ENCODE measurements around the gene FAM222B.
"Not testable (repeated sequence)": the region's sequence is repeated elsewhere in the genome, so short reads cannot be mapped to it uniquely, and the experiment has no call there.

Gene FAM222B

GRCh38 chr17:28744972-28745785 is 97.4 kb downstream of the FAM222B start:
- peak; percentile 28 for DNase-seq

- DNase-seq, result no peak
Observed at GRCh38 chr17:28744104-28744971, 98.3 kb downstream of the FAM222B start.

- DNase-seq, result no peak
Observed at GRCh38 chr17:28743243-28744103, 99.1 kb downstream of the FAM222B start, which contains the start of gene TRAF4. Gene TRAF4 (plus strand): TSS chr17:28744011. CDS start chr17:28744113, 102 bp downstream.

- no peak for DNase-seq
Observed at GRCh38 chr17:28741358-28742349, 100.9 kb downstream of the FAM222B start.

- DNase-seq, result no peak
Observed at GRCh38 chr17:28740406-28741357, 101.9 kb downstream of the FAM222B start.

- no peak for DNase-seq
Observed at GRCh38 chr17:28738680-28739384, 103.8 kb downstream of the FAM222B start.

- no peak for DNase-seq
Observed at GRCh38 chr17:28737770-28738679, 104.6 kb downstream of the FAM222B start.

GRCh38 chr17:28737316-28737715 is 105.3 kb downstream of the FAM222B start:
- DNase-seq, result no peak

- DNase-seq, result not testable (repeated sequence)
Observed at GRCh38 chr17:28735913-28736769, 106.4 kb downstream of the FAM222B start.

- no peak for DNase-seq
Observed at GRCh38 chr17:28735242-28735722, 107.3 kb downstream of the FAM222B start.

- DNase-seq, result no peak
Observed at GRCh38 chr17:28734712-28735241, 107.8 kb downstream of the FAM222B start.

- no peak for DNase-seq
Observed at GRCh38 chr17:28733346-28733745, 109.2 kb downstream of the FAM222B start.

GRCh38 chr17:28729950-28730330 is 112.7 kb downstream of the FAM222B start:
- no peak for DNase-seq

GRCh38 chr17:28728364-28729200 is 114.0 kb downstream of the FAM222B start, which contains the start of gene NEK8:
Gene NEK8 (plus strand): TSS chr17:28728788. CDS start chr17:28728814, 26 bp downstream.
- peak; percentile 90 for DNase-seq

- peak; percentile 85 for DNase-seq
Observed at GRCh38 chr17:28726627-28727491, 115.7 kb downstream of the FAM222B start.
